Osteoblast (primary cell): Measurements from ENCODE around the gene SPIRE1. TPM values are rescaled to one million over a fixed set of nuclear protein-coding genes. Genes with fewer than 3 reads are reported as not detected.

ENCODE experiments used
- DNase-seq: peaks from one replicate; pipeline ENCODE4 v3.0.0; 2011; ENCODE audit warnings: low spot score, mixed read lengths; ENCODE audit not compliant: insufficient read length; ENCODE audit errors: missing footprints
- H2AFZ ChIP-seq: 2 replicates; pipeline ENCODE4 v1.6.0; 2011; ENCODE audit warnings: mild to moderate bottlenecking, low read length
- H3K27ac ChIP-seq: 2 replicates; pipeline ENCODE4 v1.5.1; 2011; ENCODE audit warnings: mild to moderate bottlenecking, low read depth, low read length, moderate library complexity
- H3K27me3 ChIP-seq: 2 replicates; pipeline ENCODE4 v1.6.0; 2012; ENCODE audit warnings: mild to moderate bottlenecking, control low read depth, inconsistent platforms, low read length, moderate library complexity; ENCODE audit not compliant: insufficient read depth
- H3K36me3 ChIP-seq: 2 replicates; pipeline ENCODE4 v1.5.1; 2011; ENCODE audit warnings: mild to moderate bottlenecking, low read length, control low read depth, moderate library complexity; ENCODE audit not compliant: insufficient read depth
- H3K4me1 ChIP-seq: 2 replicates; pipeline ENCODE4 v1.5.1; 2011; ENCODE audit warnings: mild to moderate bottlenecking, low read length, control low read depth, moderate library complexity; ENCODE audit not compliant: insufficient read depth
- H3K4me2 ChIP-seq: 2 replicates; pipeline ENCODE4 v1.6.0; 2011; ENCODE audit warnings: mild to moderate bottlenecking, low read length; ENCODE audit not compliant: insufficient read depth
- H3K4me3 ChIP-seq: fragments of 200-600 bp; sonication (generic); 3 replicates; pipeline ENCODE4 v1.5.1; 2012; ENCODE audit warnings: mild to moderate bottlenecking, low read length, inconsistent platforms; ENCODE audit not compliant: insufficient read depth
- H3K79me2 ChIP-seq: 2 replicates; pipeline ENCODE4 v1.6.0; 2012; ENCODE audit warnings: mild to moderate bottlenecking, low read length, control low read depth, inconsistent platforms; ENCODE audit not compliant: insufficient read depth
- H3K9me3 ChIP-seq: 2 replicates; pipeline ENCODE4 v1.5.1; 2011; ENCODE audit warnings: low read depth, low read length, control low read depth
- H4K20me1 ChIP-seq: 2 replicates; pipeline ENCODE4 v1.6.0; 2012; ENCODE audit warnings: mild to moderate bottlenecking, low read length, control low read depth; ENCODE audit not compliant: insufficient read depth
- total RNA-seq: library from RNA; depleted of rRNA; stranded (reverse); fragments of >200 nt; gene quantifications from 2 replicates; pipeline ENCODE4 v1.2.3, GENCODE V29; 2012
- TF ChIP-seq, protein P1 (sequence below): IDR thresholded peaks from 2 replicates; pipeline ENCODE4 v1.5.1; 2011; ENCODE audit warnings: mild to moderate bottlenecking, low read depth, low read length, moderate library complexity; ENCODE audit errors: extremely low read depth

The SPIRE1 gene
- total RNA-seq, 1 donor, result 64.4 TPM

DNA sequence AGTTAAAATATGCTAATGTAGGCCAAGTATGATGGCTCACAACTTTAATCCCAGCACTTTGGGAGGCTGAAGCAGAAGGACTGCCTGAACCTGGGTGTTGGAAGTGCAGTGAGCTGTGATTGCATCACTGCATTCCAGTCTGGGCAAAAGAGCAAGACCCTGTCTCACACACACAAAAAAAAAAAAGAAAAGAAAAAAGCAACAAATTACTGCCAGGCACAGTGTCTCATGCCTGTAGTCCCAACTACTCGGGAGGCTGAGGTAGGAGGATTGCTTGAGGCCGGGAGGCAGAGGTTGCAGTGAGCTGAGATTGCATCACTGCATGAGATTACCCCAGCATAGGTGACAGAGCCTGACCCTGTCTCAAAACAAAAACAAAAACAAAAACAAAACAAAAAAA, 139.6 kb downstream of the SPIRE1 start:
- no peak overlapping the region for H2AFZ ChIP-seq
- H3K4me1 ChIP-seq, result peaks cover 17% of the 10 kb centered on the region
- H3K79me2 ChIP-seq, result peaks cover 51% of the 10 kb centered on the region
- TF ChIP-seq, protein P1, sequence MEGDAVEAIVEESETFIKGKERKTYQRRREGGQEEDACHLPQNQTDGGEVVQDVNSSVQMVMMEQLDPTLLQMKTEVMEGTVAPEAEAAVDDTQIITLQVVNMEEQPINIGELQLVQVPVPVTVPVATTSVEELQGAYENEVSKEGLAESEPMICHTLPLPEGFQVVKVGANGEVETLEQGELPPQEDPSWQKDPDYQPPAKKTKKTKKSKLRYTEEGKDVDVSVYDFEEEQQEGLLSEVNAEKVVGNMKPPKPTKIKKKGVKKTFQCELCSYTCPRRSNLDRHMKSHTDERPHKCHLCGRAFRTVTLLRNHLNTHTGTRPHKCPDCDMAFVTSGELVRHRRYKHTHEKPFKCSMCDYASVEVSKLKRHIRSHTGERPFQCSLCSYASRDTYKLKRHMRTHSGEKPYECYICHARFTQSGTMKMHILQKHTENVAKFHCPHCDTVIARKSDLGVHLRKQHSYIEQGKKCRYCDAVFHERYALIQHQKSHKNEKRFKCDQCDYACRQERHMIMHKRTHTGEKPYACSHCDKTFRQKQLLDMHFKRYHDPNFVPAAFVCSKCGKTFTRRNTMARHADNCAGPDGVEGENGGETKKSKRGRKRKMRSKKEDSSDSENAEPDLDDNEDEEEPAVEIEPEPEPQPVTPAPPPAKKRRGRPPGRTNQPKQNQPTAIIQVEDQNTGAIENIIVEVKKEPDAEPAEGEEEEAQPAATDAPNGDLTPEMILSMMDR, result no peak
- no peaks in the 10 kb centered on the region for H3K9me3 ChIP-seq
- no peak overlapping the region for H3K4me2 ChIP-seq
- H3K27me3 ChIP-seq, result no peaks in the 10 kb centered on the region
- H3K4me3 ChIP-seq, result no peak overlapping the region
- H4K20me1 ChIP-seq, result no peaks in the 10 kb centered on the region
- DNase-seq, result no peak
- no peak overlapping the region for H3K27ac ChIP-seq
- H3K36me3 ChIP-seq, result no peaks in the 10 kb centered on the region

DNA sequence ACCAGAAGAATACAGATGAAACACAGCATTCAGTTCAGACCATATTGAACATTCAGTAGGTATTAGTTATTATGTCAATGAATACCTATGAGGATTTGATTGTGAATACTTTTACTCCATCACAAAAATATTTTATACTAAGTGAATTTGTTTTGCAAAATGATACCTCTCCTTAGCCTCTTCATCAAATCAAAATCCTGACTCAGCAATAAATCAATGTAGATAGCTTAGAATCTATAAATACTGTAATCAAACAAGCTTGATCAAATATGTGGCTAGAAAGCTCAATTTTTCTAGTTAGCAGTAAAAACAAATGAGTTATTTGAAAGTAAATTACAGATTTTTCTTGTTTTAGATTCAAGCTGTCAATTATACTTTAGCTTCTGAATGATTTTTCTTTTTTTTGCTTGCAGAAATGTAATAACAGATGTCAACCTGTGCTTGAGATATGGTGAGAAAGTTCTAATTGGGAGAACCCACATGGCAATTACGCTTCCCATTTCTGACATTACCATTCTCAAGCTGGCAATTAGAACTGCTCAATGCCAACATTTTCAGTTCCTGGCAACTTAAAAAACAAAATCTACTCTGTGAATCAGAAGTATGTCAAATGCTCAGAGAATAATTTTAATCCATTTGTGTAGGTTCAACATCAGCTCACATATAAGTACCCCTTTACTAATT, 140.6 kb downstream of the SPIRE1 start:
- no peak overlapping the region for H3K4me3 ChIP-seq
- H4K20me1 ChIP-seq, result no peaks in the 10 kb centered on the region
- H3K9me3 ChIP-seq, result no peaks in the 10 kb centered on the region
- no peak overlapping the region for H3K4me2 ChIP-seq
- DNase-seq, result no peak
- H2AFZ ChIP-seq, result no peak overlapping the region
- H3K27me3 ChIP-seq, result no peaks in the 10 kb centered on the region
- H3K79me2 ChIP-seq, result peaks cover 45% of the 10 kb centered on the region
- peaks cover 17% of the 10 kb centered on the region for H3K4me1 ChIP-seq
- no peaks in the 10 kb centered on the region for H3K36me3 ChIP-seq
- TF ChIP-seq, protein P1, result no peak
- no peak overlapping the region for H3K27ac ChIP-seq

DNA sequence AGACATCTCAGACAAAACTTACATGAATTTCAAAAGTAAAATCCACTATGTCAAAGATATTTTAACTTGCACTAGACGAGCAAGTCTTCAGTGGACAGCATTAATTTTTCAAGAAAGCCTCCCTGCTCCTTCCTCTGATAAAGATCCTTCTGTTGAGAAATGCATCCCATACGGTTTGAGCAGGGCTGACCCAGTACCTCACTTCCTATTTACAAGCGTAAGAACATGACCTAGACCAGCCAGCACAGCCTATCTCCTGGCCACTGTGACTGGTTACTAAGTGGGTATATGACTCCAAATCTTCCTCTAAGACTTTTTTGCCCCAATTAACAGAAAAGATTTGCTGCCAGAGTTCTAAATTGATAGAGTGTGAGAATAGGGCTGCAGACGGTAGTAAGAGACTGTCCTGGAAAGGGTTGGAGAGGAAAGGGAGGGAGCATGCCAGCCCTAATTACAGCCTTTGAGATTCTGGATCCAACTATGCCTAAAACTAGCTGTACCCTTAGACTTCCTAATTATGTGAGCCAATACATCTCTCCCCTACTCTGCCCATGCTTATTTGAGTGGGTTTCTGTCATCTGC, 141.8 kb downstream of the SPIRE1 start:
- peak overlapping the region; percentile 47 for H3K4me2 ChIP-seq
- TF ChIP-seq, protein P1, result no peak

GRCh38 chr18:12515550-12515949, 142.4 kb downstream of the SPIRE1 start:
- TF ChIP-seq, protein P1, result no peak
- Histone ChIP-seq H3K36me3 (no peaks in the 10 kb centered on the region), H3K79me2 (peaks cover 42% of the 10 kb centered on the region), H2AFZ (no peak overlapping the region), H3K4me3 (no peak overlapping the region), H4K20me1 (no peaks in the 10 kb centered on the region), H3K4me1 (peaks cover 16% of the 10 kb centered on the region), H3K27ac (peak overlapping the region; percentile 17), H3K9me3 (no peaks in the 10 kb centered on the region), H3K27me3 (no peaks in the 10 kb centered on the region), H3K4me2 (peak overlapping the region; percentile 47)
- DNase-seq, result no peak

More for the DNA sequence above, 141.8 kb downstream of the SPIRE1 start:
- Histone ChIP-seq H3K79me2 (peaks cover 41% of the 10 kb centered on the region), H3K27me3 (no peaks in the 10 kb centered on the region), H3K9me3 (no peaks in the 10 kb centered on the region), H3K27ac (peak overlapping the region; percentile 17), H3K4me1 (peaks cover 17% of the 10 kb centered on the region), H3K4me3 (no peak overlapping the region), H2AFZ (no peak overlapping the region), H3K36me3 (no peaks in the 10 kb centered on the region), H4K20me1 (no peaks in the 10 kb centered on the region)
- peak; percentile 29 for DNase-seq
